ENCODE data around the gene EPS8L3. TPM values are rescaled to one million over a fixed set of nuclear protein-coding genes. Genes with fewer than 3 reads are reported as not detected.

EPS8L3 gene
- total and polyA plus RNA-seq, 4 donors: 0.46 to 36.7 TPM; not detected in 2

GRCh38 chr1:109790329-109790728, 26.6 kb upstream of the EPS8L3 start:
- Histone ChIP-seq H3K4me1 (ENCODE audit: control insufficient read depth in 1 of 2, insufficient read depth in 2 of 2, low read length in 2 of 2) (no peaks in the 10 kb centered on the region), H3K9me3 (ENCODE audit: control insufficient read depth, low read length) (no peaks in the 10 kb centered on the region), H3K27me3 (ENCODE audit: control insufficient read depth in 1 of 2, insufficient read depth in 2 of 2, low read length in 1 of 2) (no peaks in the 10 kb centered on the region), H3K36me3 (ENCODE audit: control insufficient read depth in 1 of 2, insufficient read depth in 2 of 2, low read length in 1 of 2) (no peaks in the 10 kb centered on the region), H3K4me3 (ENCODE audit: low read length in 2 of 2) (no peak overlapping the region), H3K27ac (ENCODE audit: low read depth in 1 of 2, low read length in 2 of 2) (no peak overlapping the region)
- no peak for DNase-seq
- no peak for ATAC-seq (ENCODE audit: low FRiP score)
- intact Hi-C loops (cut with DNase I): no loop called here
- WGBS, 2 donors: 95 to 97% methylated on average over 2 of the region's 2 CpGs

- ATAC-seq (ENCODE audit: low FRiP score): no peak
- H3K36me3 ChIP-seq (ENCODE audit: control insufficient read depth in 1 of 2, insufficient read depth in 2 of 2, low read length in 1 of 2): no peaks in the 10 kb centered on the region
- peak in 1 of 2 donors; percentile 41 for DNase-seq
- intact Hi-C loops (cut with DNase I): loop anchor here in 1 of 2 donors (5.0 kb wide), 2 partner anchors 33 to 123 kb away; partner anchors contain the start of gene CSF1
- no peaks in the 10 kb centered on the region for H3K4me1 ChIP-seq (ENCODE audit: control insufficient read depth in 1 of 2, insufficient read depth in 2 of 2, low read length in 2 of 2)
- WGBS, 2 donors: 91% methylated on average over 9 of the region's 9 CpGs
- H3K4me3 ChIP-seq (ENCODE audit: low read length in 2 of 2): no peak overlapping the region
- H3K27ac ChIP-seq (ENCODE audit: low read depth in 1 of 2, low read length in 2 of 2): no peak overlapping the region
- no peaks in the 10 kb centered on the region for H3K27me3 ChIP-seq (ENCODE audit: control insufficient read depth in 1 of 2, insufficient read depth in 2 of 2, low read length in 1 of 2)
- no peaks in the 10 kb centered on the region for H3K9me3 ChIP-seq (ENCODE audit: control insufficient read depth, low read length)
Observed at GRCh38 chr1:109789551-109790180, 25.9 kb upstream of the EPS8L3 start.

GRCh38 chr1:109788695-109789521, 25.2 kb upstream of the EPS8L3 start:
- intact Hi-C loops (cut with DNase I): loop anchor here in 1 of 2 donors (5.0 kb wide), 2 partner anchors 33 to 123 kb away; partner anchors contain the start of gene CSF1
- Histone ChIP-seq H3K27ac (ENCODE audit: low read depth in 1 of 2, low read length in 2 of 2) (no peak overlapping the region), H3K9me3 (ENCODE audit: control insufficient read depth, low read length) (no peaks in the 10 kb centered on the region), H3K4me1 (ENCODE audit: control insufficient read depth in 1 of 2, insufficient read depth in 2 of 2, low read length in 2 of 2) (peaks cover 0 to 4% of the 10 kb centered on the region in 2 donors), H3K36me3 (ENCODE audit: control insufficient read depth in 1 of 2, insufficient read depth in 2 of 2, low read length in 1 of 2) (no peaks in the 10 kb centered on the region), H3K27me3 (ENCODE audit: control insufficient read depth in 1 of 2, insufficient read depth in 2 of 2, low read length in 1 of 2) (no peaks in the 10 kb centered on the region), H3K4me3 (ENCODE audit: low read length in 2 of 2) (no peak overlapping the region)
- WGBS, 2 donors: 95% methylated on average over 9 of the region's 9 CpGs
- peak in 1 of 2 donors; percentile 72 for DNase-seq
- ATAC-seq (ENCODE audit: low FRiP score): no peak

GRCh38 chr1:109787845-109788601, 24.3 kb upstream of the EPS8L3 start:
- DNase-seq: peak in 1 of 2 donors; percentile 71
- ATAC-seq (ENCODE audit: low FRiP score): no peak
- H3K36me3 ChIP-seq (ENCODE audit: control insufficient read depth in 1 of 2, insufficient read depth in 2 of 2, low read length in 1 of 2): no peaks in the 10 kb centered on the region
- H3K27me3 ChIP-seq (ENCODE audit: control insufficient read depth in 1 of 2, insufficient read depth in 2 of 2, low read length in 1 of 2): no peaks in the 10 kb centered on the region
- H3K9me3 ChIP-seq (ENCODE audit: control insufficient read depth, low read length): no peaks in the 10 kb centered on the region
- peaks cover 0 to 4% of the 10 kb centered on the region in 2 donors for H3K4me1 ChIP-seq (ENCODE audit: control insufficient read depth in 1 of 2, insufficient read depth in 2 of 2, low read length in 2 of 2)
- intact Hi-C loops (cut with DNase I): loop anchor here in 1 of 2 donors (5.0 kb wide), 2 partner anchors 34 to 124 kb away; partner anchors contain the start of gene CSF1
- no peak overlapping the region for H3K4me3 ChIP-seq (ENCODE audit: low read length in 2 of 2)
- no peak overlapping the region for H3K27ac ChIP-seq (ENCODE audit: low read depth in 1 of 2, low read length in 2 of 2)
- 94 to 96% methylated on average over 19 of the region's 19 CpGs for WGBS, 2 donors

- Histone ChIP-seq H3K36me3 (ENCODE audit: control insufficient read depth in 1 of 2, insufficient read depth in 2 of 2, low read length in 1 of 2) (no peaks in the 10 kb centered on the region), H3K4me1 (ENCODE audit: control insufficient read depth in 1 of 2, insufficient read depth in 2 of 2, low read length in 2 of 2) (peaks cover 0 to 4% of the 10 kb centered on the region in 2 donors), H3K9me3 (ENCODE audit: control insufficient read depth, low read length) (no peaks in the 10 kb centered on the region), H3K27ac (ENCODE audit: low read depth in 1 of 2, low read length in 2 of 2) (no peak overlapping the region), H3K4me3 (ENCODE audit: low read length in 2 of 2) (no peak overlapping the region), H3K27me3 (ENCODE audit: control insufficient read depth in 1 of 2, insufficient read depth in 2 of 2, low read length in 1 of 2) (no peaks in the 10 kb centered on the region)
- ATAC-seq (ENCODE audit: low FRiP score) (no peak), DNase-seq (peak; percentile 26 to 56)
- 79 to 88% methylated on average over 9 of the region's 9 CpGs for WGBS, 2 donors
- intact Hi-C loops (cut with DNase I): loop anchor here in 1 of 2 donors (5.0 kb wide), 2 partner anchors 35 to 125 kb away; partner anchors contain the start of gene CSF1
Observed at GRCh38 chr1:109787211-109787844, 23.6 kb upstream of the EPS8L3 start.

- ATAC-seq (ENCODE audit: low FRiP score) (no peak), DNase-seq (peak in 1 of 2 donors; percentile 51)
- Histone ChIP-seq H3K4me3 (ENCODE audit: low read length in 2 of 2) (no peak overlapping the region), H3K9me3 (ENCODE audit: control insufficient read depth, low read length) (no peaks in the 10 kb centered on the region), H3K27ac (ENCODE audit: low read depth in 1 of 2, low read length in 2 of 2) (no peak overlapping the region), H3K4me1 (ENCODE audit: control insufficient read depth in 1 of 2, insufficient read depth in 2 of 2, low read length in 2 of 2) (peaks cover 0 to 4% of the 10 kb centered on the region in 2 donors), H3K27me3 (ENCODE audit: control insufficient read depth in 1 of 2, insufficient read depth in 2 of 2, low read length in 1 of 2) (no peaks in the 10 kb centered on the region), H3K36me3 (ENCODE audit: control insufficient read depth in 1 of 2, insufficient read depth in 2 of 2, low read length in 1 of 2) (no peaks in the 10 kb centered on the region)
- intact Hi-C loops (cut with DNase I): loop anchor here in 1 of 2 donors (5.0 kb wide), 2 partner anchors 36 to 126 kb away; partner anchors contain the start of gene CSF1
- 81 to 89% methylated on average over 6 of the region's 6 CpGs for whole genome bisulfite sequencing, 2 donors
Observed at GRCh38 chr1:109786531-109787021, 22.9 kb upstream of the EPS8L3 start.

- intact Hi-C loops (cut with DNase I): loop anchor here in 1 of 2 donors (5.0 kb wide), 2 partner anchors 36 to 126 kb away; partner anchors contain the start of gene CSF1
- DNase-seq: peak; percentile 15 to 54
- 85 to 90% methylated on average over 5 of the region's 5 CpGs for WGBS, 2 donors
- Histone ChIP-seq H3K4me3 (ENCODE audit: low read length in 2 of 2) (no peak overlapping the region), H3K27ac (ENCODE audit: low read depth in 1 of 2, low read length in 2 of 2) (no peak overlapping the region), H3K9me3 (ENCODE audit: control insufficient read depth, low read length) (no peaks in the 10 kb centered on the region), H3K27me3 (ENCODE audit: control insufficient read depth in 1 of 2, insufficient read depth in 2 of 2, low read length in 1 of 2) (no peaks in the 10 kb centered on the region), H3K36me3 (ENCODE audit: control insufficient read depth in 1 of 2, insufficient read depth in 2 of 2, low read length in 1 of 2) (no peaks in the 10 kb centered on the region), H3K4me1 (ENCODE audit: control insufficient read depth in 1 of 2, insufficient read depth in 2 of 2, low read length in 2 of 2) (peaks cover 0 to 4% of the 10 kb centered on the region in 2 donors)
- no peak for ATAC-seq (ENCODE audit: low FRiP score)
Observed at GRCh38 chr1:109786112-109786480, 22.4 kb upstream of the EPS8L3 start.

All from aorta (tissue), 5 donors.